Endometrial microvascular endothelial cells (primary cell): ENCODE measurements around the gene GPR35. TPM values are rescaled to one million over a fixed set of nuclear protein-coding genes. Genes with fewer than 3 reads are reported as not detected.

Source experiments
- in situ Hi-C: cut with HindIII; loops from 2 replicates; pipeline ENCODE4 v1.10.0; 2017; ENCODE audit warnings: low sequenced_read_pairs, low pct_unique_long_range_greater_than_20kb; ENCODE audit errors: inconsistent ontology term
- total RNA-seq: library from RNA; depleted of rRNA; stranded (reverse); fragments of >200 nt; gene quantifications from one replicate; pipeline ENCODE4 v1.2.3, GENCODE V29; 2015; ENCODE audit errors: inconsistent ontology term

GPR35 gene
- total RNA-seq, 1 donor from 2014 or later: 0.46 TPM

DNA sequence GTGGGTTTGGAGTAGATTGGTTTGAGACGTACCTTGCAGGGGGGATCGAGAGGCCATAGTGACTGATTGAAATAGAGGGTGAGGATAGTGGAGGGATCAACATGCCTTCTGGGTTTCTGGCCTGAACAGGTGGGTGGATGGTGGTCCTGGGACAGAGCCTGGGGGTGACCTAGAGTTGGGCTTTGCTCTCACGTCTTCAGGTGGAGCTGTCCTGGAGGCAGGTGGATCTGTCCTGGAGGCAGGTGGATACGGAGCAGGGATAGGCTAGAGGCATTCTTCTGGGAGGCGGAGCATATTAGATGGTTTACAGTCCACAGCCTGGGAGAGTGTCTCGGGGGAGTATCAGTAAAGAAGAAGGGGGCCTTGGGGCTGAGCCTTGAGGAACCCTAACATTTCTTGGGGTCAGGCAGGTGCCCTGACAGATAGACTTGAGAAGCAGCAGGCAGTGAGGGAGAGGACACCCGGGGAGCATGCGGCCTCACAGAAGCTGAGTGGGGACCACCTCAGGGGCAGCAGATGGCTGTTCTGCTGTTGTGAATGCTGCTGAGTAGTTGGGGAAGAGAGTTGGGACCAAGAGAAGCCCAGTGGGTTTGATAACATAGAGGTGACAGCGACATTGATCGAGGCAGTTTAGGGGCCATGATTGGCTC, 37.1 kb upstream of the GPR35 start:
- in situ Hi-C loops: no loop called here

DNA sequence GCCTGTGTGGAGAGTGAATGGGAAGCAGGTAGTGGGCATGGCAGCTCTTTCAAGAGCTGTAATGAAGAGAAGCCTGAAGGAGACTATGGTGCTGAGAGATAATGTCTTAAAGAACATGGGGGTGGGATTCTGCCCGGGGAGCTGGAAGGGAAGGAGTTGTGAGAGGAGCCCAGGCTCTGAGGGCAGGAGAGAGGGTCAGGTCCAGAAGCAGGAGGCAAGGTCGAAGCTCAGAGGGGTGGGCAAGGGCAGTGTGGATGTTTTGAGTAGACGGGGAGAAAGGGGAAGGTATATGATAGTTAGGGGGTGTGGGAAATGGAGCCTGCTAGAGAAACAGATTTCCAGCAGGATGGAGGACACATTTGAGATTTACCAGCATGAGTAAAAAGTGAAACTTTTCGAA, 36.6 kb upstream of the GPR35 start:
- in situ Hi-C loops: no loop called here

DNA sequence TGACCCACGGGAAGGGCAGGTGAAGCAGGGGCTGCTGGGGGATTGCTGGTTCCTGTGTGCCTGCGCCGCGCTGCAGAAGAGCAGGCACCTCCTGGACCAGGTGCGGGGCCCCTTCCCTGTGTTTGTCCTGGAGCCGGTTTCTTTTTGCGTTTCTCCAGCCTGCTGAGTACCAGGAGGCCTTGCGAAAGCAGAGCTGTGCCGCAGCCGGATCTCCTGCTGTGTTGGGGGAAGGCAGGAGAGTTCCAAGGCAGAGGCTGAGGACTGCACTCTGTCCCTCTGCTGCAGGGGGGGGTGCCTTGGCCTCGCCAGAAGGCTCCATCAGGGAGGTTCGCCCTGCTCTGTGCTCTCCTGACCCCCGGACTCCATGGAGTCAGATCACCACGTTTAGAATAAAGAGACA, 35.9 kb upstream of the GPR35 start:
- in situ Hi-C loops: no loop called here

DNA sequence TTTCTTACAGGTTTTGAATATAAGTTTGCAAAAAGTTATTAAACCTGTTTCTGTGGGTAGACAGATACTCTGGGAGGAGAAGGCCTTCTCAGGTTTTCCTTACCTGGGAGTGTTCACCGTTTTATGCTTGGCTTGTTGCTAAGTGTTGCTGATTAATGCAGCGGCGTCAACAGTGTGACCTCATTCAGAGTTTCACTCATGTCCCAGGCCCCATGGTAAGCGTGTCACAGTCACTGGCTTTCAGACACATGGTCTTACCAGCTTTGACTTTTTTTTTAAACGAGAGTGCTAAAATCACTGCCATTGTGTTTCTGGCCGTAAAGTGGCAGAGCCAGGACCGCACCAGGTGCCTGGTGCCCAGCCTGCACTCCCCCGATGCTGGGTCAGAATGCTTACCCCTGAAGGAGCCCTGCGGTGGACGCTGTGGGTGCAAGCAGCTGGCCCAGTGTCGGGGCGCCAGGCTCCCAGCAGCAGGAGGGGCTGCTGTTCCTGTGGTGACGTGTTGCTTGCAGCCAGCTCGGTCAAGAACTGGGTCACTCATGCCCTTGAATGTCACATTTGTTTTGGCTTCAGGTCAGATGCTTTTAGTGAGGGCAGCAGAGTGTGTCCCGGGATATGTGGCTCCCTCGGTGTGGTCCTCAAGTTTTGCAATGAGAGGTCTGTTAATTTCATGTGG, 35.3 kb upstream of the GPR35 start:
- in situ Hi-C loops: no loop called here

DNA sequence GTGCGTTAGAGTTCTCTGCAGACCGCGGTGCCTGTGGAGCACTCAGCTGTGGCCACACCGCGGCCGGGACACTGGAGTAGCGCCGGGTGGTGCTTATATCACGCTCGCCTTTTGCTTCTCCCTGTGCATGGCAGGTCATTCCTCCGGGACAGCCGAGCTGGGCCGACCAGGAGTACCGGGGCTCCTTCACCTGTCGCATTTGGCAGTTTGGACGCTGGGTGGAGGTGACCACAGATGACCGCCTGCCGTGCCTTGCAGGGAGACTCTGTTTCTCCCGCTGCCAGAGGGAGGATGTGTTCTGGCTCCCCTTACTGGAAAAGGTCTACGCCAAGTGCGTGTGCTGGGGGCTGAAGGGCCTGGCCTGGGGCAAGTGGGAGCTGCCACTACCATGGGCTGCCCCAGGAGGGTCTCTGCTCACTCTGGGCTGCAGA, 34.6 kb upstream of the GPR35 start:
- in situ Hi-C loops: no loop called here

DNA sequence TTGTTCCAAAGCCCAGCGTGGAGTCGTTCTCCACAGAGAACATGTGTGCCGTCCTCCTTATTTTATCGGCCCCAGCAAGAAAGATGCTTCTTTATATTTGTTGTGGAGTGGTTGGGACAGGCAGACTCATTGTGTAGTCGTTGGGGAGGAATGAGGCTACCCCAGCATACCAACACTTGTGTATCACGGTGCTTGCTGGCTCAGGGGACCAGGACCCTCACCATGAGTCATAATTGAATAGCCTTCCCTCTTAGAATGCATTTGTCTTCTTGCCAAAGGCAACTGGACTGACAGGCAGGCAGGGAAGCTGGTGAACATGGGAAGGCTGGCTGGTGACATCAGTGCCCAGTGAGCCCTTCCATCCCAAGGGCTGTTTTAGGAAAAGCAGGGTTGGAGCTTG, 34.1 kb upstream of the GPR35 start:
- in situ Hi-C loops: no loop called here

DNA sequence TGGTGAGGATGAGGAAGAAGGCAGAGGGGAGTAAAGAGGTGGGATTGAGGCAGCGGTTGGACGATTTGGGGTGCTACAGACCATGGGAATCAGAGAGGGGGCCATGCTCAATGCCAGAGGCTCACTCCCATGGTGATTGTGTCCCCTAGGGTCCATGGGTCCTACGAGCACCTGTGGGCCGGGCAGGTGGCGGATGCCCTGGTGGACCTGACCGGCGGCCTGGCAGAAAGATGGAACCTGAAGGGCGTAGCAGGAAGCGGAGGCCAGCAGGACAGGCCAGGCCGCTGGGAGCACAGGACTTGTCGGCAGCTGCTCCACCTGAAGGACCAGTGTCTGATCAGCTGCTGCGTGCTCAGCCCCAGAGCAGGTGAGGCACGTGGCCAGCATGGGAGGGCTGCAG, 33.5 kb upstream of the GPR35 start:
- in situ Hi-C loops: no loop called here

DNA sequence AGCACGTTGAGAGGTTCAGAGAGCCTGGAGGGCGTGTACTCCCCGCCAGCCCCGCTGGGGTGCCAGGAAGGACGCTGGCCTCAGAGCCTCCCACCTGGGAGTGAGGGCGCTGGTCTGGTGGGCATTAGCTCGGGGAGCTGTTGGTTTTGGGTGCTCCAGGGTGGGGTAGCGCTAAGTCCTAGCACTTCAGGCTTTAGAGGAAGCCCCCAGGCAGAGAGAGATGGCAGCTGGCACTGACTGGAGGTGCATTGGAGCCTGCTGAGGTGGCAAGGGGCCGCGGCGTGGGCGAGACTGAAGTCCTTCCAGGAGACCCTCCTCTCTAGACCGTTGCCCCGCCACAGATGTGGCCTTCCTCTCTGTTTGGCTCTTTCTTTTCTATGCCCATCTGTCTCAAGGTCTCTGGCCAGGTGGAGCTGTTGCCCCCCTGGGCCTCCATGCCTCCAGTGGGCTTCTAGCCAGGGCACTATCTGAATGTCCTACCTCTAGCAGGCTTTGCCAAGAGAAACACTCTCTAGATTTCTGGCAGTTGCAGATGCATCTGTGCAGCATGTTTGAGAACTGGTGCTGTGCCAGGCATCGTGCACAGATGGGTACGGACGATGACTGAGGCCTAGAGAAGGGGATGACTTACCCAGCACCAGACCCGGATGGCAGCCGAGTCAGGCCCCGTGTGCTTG, 32.1 kb upstream of the GPR35 start:
- in situ Hi-C loops: no loop called here

DNA sequence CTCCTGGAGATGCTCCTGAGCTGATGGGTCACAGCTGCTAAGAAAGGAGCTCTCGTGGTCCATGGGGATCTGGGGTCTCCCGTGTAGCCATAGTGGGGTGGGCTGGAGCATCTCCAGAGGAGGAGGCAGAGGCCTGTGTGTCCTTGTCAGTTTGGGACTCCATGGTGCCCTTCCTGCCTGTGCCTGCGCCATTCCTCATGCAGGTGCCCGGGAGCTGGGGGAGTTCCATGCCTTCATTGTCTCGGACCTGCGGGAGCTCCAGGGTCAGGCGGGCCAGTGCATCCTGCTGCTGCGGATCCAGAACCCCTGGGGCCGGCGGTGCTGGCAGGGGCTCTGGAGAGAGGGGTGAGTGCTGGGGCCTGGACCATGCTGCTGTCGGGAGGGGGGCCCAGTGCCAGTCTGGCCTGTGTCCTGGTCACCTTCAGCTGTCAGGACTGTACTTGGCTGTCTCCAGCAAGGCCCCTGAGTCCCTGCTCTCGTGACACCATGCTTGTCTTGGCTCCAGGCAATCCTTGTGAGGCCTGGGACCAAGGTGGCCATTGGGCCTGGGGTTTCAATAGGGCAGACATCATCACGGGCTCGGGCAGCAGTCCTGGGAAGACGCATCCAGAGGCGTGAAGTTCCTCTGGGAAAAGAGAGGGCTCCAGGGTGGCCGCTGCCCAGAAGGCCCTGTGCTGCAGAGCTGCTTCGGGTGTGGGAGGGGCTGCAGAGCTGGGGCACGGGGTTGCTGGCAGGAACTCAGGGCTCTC, 31.4 kb upstream of the GPR35 start:
- in situ Hi-C loops: no loop called here

DNA sequence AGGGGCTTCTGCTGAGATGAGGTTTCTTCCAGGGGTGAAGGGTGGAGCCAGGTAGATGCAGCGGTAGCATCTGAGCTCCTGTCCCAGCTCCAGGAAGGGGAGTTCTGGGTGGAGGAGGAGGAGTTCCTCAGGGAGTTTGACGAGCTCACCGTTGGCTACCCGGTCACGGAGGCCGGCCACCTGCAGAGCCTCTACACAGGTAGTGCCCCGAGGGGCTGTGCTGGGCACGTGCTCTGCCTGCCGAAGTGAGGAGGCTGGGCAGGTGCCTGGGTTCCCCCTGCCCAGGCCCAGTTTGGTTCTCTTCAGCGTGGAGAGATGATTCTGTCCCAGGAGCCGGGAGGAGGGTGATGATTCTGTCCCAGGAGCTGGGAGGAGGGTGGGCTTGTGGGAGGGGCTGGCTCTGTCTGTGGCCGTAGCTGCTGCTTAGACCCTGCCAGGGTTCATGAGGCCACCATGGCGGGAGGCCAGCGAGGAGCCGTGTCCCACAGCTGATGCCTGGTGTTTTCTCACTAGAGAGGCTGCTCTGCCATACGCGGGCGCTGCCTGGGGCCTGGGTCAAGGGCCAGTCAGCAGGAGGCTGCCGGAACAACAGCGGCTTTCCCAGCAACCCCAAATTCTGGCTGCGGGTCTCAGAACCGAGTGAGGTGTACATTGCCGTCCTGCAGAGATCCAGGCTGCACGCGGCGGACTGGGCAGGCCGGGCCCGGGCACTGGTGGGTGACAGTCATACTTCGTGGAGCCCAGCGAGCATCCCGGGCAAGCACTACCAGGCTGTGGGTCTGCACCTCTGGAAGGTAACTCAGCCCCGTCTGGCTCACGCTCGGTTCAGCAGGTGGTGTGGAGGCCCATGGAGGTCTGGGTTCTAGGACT, 30.5 kb upstream of the GPR35 start:
- in situ Hi-C loops: no loop called here

DNA sequence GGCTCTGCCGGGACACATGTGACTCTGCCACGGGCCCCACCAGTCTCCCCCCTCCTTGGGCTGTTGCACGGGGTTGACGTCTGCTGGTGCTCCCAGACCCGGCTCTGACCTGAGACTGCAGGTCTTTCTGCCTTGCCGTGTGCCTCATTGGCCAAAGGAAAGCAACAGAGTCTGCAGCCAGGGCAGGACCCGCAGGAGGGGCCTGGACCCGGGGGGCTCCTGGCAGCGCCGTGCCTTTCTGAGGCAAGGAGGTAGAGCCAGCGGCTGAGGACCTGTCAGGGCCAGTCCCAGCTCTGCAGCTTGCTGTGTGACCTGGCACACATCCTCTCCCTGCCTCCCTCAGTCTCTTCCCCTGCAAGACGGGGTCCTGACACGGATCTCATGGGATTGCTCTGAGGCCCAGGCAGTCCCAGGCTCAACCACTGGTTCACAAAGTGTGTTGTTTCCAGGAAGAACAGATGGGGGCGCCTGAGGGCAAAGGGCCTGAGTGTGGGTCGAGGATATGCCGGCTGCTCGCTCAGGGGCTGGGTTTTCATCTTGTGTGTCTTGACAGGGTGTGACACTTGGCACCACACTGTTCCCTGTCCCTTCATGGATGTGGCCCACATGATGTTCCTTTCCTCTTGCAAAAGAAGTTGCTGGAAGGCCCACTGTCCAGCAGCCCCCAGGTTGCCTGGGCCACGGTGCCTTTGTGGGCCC, 29.8 kb upstream of the GPR35 start:
- in situ Hi-C loops: no loop called here

DNA sequence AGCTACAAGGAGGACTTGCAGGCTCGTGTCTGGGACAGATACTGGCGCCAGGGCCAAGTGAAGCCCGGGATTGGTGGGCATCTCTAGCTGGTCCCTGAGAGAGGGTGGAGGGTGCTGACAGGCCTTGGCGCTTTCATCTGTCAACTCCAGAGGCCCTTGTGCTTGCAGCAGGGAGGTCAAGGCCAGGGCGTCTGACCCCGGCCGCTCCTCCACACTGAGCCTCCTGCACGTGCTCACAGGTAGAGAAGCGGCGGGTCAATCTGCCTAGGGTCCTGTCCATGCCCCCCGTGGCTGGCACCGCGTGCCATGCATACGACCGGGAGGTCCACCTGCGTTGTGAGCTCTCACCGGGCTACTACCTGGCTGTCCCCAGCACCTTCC, 29.2 kb upstream of the GPR35 start:
- in situ Hi-C loops: no loop called here

DNA sequence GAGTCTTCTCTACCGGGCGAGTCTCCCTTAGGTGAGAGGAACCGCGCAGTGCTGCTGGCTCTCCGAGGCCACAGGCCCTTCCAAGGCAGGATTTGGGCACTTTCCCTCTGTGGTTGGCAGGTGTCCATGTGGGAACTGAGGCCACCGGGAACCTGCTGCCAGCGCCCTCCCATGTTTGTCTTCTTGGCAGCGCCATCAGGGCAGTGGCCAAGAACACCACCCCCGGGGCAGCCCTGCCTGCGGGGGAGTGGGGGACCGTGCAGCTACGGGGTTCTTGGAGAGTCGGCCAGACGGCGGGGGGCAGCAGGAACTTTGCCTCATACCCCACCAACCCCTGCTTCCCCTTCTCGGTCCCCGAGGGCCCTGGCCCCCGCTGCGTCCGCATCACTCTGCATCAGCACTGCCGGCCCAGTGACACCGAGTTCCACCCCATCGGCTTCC, 28.8 kb upstream of the GPR35 start:
- in situ Hi-C loops: no loop called here

DNA sequence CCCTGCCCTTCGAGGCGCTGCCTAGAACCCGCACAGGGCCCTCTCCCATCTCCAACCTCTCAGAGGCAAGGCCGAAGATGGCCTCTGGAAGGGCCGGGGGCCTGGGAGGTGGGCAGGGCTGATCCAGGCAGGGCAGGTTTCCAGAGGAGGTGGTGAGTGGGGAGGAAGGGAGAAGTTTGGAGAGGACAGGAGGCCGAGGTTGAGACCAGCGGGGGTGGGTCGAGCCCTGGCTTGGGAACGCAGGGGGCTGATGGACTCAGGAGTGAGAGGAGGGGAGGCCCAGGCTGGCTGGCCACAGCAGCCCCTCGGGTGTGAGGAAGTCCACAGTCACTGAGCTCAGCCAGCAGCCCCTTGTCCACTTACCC, 28.2 kb upstream of the GPR35 start:
- in situ Hi-C loops: no loop called here

DNA sequence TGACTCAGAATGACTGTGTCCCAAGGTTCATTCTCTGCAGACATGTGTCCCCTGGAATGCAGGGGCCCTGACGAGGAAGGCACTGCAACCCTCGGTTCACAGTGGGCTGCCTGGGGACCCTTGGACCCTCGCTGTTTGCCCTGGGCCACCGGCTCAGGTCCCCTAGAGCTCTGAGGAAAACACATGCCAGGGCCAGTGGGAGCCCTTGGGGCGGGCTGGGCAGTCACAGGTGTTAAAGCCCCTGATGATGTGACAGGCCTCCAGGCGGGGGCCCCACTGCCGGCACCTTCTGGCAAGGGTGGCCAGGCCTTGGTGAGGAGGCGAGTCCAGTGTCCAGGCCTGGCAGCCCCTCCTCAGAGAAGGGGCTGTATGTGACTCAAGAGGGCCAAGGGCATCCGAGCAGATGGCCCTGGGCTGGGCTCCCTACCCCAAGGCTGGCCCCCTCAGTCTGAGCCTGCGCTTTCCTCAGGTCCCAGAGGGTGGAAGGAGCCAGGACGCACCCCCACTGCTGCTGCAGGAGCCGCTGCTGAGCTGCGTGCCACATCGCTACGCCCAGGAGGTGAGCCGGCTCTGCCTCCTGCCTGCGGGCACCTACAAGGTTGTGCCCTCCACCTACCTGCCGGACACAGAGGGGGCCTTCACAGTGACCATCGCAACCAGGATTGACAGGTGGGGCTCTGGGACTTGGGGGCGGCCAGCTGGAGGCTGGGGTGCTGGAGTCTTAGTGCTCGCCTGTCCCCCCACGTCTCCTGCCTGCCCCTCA, 27.7 kb upstream of the GPR35 start:
- in situ Hi-C loops: no loop called here

DNA sequence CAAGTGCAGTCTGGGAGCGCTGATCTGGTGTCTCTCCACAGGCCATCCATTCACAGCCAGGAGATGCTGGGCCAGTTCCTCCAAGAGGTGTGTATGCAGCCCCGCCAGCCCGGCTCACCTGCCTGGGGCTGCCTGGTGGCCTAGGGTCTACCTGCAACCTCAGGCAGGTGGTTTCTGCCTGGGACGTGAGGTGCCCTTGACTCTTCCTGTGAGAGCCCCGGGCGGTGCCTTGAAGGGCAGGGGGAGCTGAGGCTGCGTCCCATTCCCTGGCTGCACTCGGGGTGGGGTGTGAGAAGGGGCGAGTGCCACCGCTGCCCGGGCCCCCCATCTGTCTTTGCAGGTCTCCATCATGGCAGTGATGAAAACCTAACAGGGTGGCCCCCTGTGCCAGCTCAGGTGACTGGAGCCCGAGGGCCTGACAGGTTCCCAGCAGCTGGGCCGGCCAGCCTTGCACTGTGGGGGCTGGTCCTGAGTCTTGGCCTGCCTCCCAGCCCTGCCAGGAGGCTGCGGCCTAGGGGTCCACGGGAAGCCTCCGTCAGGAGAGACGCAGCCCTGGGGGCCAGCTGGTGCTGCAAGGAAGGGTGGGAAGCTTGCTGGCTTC, 26.9 kb upstream of the GPR35 start:
- in situ Hi-C loops: no loop called here

DNA sequence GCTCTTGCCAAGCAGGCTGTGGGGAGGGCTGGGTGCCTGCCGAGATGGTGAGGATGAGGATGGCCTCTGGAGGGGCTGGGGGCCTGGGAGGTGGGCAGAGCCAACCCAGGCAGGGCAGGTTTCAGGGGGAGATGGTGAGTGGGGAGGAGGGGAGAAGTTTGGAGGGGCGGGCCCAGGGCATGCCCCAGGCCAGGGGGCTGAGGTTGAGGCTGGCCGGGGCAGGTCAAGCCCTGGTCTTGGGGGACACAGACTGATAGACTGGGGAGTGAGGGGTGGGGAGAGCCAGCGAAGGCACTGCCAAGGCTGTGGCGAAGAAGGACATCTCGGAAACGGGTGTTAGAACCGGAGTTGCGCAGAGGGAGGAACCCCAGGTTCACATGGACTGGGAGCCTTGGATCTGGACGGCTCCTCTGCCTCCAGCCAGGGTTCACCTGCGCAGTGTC, 26.1 kb upstream of the GPR35 start:
- in situ Hi-C loops: no loop called here
